ENCODE measurements around the gene FBN2. TPM values are rescaled to one million over a fixed set of nuclear protein-coding genes. Genes with fewer than 3 reads are reported as not detected.
A peak's percentile ranks its signal among the peaks of the same experiment; 100 is the strongest.

Gene FBN2
- total and polyA plus RNA-seq, 12 donors, result 2.2 to 237 (median 21.6) TPM

DNA sequence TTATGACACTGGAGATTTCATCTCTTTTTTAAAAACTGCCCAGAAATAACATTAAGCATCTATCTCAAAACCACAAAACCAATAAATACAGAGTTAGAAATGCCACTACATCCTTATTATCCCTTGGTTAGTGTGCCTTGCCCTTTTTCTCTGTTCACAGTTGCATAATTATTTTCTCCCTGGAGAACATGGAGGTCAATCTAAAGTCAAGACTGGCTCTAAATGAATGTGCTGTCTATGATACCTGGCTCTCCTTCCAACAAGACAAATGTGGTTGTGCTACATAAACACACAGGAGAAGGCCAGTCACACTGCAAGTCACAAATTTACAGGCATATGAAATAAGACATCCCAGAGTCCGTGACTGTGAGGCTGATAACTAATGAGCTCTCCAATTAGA lies 2.8 kb downstream of the FBN2 start:
- DNase-seq, result no peak
- WGBS, 4 donors, result 54 to 69% (median 59%) methylated on average over 1 of the region's 1 CpG
- peaks cover 6 to 20% of the 10 kb centered on the region in 2 donors for H3K4me1 ChIP-seq (replicated peaks in 1 of 2)
- peak overlapping the region in 1 of 5 donors; percentile 5 for H3K27ac ChIP-seq
- no peaks in the 10 kb centered on the region for H3K27me3 ChIP-seq
- no peaks in the 10 kb centered on the region for H3K36me3 ChIP-seq (replicated peaks in 1 of 2)
- H3K4me3 ChIP-seq, result no peak overlapping the region
- TF ChIP-seq POLR2A (IDR thresholded peaks at IDR 0.05), result no peak
- intact Hi-C loops (cut with DNase I), result no loop called here
- H3K9me3 ChIP-seq (replicated peaks in 1 of 3), result no peaks in the 10 kb centered on the region

DNA sequence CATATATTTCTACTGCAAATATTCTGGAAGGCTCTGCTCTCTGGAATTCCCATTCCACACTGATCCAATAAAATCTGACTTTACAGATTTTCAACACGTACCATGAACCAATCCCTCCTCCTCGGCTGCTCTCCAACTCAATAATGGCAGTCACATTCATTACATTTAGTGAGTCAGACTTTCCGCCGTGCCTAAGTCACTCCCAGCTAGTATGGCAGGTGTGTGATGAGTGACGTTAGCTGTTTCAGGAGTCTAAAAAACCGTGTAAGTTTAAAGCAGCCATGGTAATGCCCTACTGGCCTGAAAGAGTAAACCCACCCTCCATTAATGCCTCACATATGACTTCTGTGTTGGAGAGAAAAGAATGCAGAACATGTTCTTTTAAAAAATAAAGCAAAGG lies 3.3 kb downstream of the FBN2 start:
- TF ChIP-seq, protein P1, sequence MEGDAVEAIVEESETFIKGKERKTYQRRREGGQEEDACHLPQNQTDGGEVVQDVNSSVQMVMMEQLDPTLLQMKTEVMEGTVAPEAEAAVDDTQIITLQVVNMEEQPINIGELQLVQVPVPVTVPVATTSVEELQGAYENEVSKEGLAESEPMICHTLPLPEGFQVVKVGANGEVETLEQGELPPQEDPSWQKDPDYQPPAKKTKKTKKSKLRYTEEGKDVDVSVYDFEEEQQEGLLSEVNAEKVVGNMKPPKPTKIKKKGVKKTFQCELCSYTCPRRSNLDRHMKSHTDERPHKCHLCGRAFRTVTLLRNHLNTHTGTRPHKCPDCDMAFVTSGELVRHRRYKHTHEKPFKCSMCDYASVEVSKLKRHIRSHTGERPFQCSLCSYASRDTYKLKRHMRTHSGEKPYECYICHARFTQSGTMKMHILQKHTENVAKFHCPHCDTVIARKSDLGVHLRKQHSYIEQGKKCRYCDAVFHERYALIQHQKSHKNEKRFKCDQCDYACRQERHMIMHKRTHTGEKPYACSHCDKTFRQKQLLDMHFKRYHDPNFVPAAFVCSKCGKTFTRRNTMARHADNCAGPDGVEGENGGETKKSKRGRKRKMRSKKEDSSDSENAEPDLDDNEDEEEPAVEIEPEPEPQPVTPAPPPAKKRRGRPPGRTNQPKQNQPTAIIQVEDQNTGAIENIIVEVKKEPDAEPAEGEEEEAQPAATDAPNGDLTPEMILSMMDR (IDR thresholded peaks at IDR 0.05), result no peak
- TF ChIP-seq POLR2A (IDR thresholded peaks at IDR 0.05), result no peak
- intact Hi-C loops (cut with DNase I), result no loop called here
- peak; percentile 43 to 73 (median 71) for DNase-seq
- Histone ChIP-seq H3K27ac (peak overlapping the region in 1 of 5 donors; percentile 29), H3K27me3 (no peaks in the 10 kb centered on the region), H3K4me3 (no peak overlapping the region), H3K36me3 (replicated peaks in 1 of 2) (no peaks in the 10 kb centered on the region), H3K4me1 (replicated peaks in 1 of 2) (peaks cover 6 to 22% of the 10 kb centered on the region in 2 donors), H3K9me3 (replicated peaks in 1 of 3) (no peaks in the 10 kb centered on the region)
- WGBS, 4 donors, result 47 to 59% (median 49%) methylated on average over 6 of the region's 6 CpGs

DNA sequence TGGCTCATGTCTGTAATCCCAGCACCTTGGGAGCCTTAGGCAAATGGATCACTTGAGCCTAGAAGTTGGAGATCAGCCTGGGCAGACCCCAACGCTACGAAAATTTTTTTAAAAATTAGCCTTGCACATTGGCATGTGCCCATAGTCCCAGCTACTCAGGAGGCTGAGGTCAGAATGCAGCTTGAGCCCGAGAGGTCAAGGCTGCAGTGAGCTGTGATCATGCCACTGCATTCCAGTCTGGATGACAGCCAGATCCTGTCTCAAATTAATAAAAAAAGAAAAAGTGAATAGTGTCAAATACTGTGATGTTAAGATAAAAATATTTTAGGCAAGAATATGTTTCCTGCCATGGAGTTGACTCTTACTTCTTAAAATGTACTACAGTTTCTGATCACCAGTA lies 5.3 kb downstream of the FBN2 start:
- Histone ChIP-seq H3K27ac (peak overlapping the region in 2 of 5 donors; percentile 29 to 72), H3K4me3 (no peak overlapping the region), H3K27me3 (no peaks in the 10 kb centered on the region), H3K36me3 (replicated peaks in 1 of 2) (no peaks in the 10 kb centered on the region), H3K9me3 (replicated peaks in 1 of 3) (no peaks in the 10 kb centered on the region), H3K4me1 (replicated peaks in 1 of 2) (peaks cover 17 to 25% of the 10 kb centered on the region in 2 donors)
- DNase-seq, result peak; percentile 35 to 73 (median 49)
- 33 to 55% (median 35%) methylated on average over 3 of the region's 3 CpGs for WGBS, 4 donors
- intact Hi-C loops (cut with DNase I), result no loop called here
- TF ChIP-seq, protein P1 (IDR thresholded peaks at IDR 0.05), result no peak
- TF ChIP-seq POLR2A (IDR thresholded peaks at IDR 0.05), result no peak

DNA sequence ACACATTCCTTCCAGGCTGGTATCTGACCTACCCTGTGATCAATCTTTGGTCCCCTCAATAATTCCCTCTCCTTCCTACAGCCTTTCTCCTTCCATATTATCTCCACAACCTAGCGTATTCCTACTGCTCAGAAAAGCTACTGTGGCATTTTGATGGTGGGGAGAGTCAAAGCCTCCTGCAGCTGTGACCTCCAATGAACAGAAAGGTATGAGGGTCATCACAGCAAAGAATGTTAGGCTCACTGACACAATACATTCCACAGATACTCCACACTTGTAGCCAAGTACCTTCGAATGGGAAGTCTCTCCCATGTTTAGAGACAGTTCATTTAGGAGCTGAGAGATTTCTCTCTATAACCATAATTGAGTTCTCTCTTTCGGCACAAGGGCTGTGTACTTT lies 5.9 kb downstream of the FBN2 start:
- no peak overlapping the region for H3K4me3 ChIP-seq
- intact Hi-C loops (cut with DNase I), result no loop called here
- no peaks in the 10 kb centered on the region for H3K36me3 ChIP-seq (replicated peaks in 1 of 2)
- DNase-seq, result no peak
- WGBS, 4 donors, result 66 to 81% (median 79%) methylated on average over 3 of the region's 3 CpGs
- H3K4me1 ChIP-seq (replicated peaks in 1 of 2), result peaks cover 17 to 31% of the 10 kb centered on the region in 2 donors
- no peaks in the 10 kb centered on the region for H3K9me3 ChIP-seq (replicated peaks in 1 of 3)
- TF ChIP-seq POLR2A (IDR thresholded peaks at IDR 0.05), result no peak
- TF ChIP-seq, protein P1 (IDR thresholded peaks at IDR 0.05), result no peak
- H3K27me3 ChIP-seq, result no peaks in the 10 kb centered on the region
- H3K27ac ChIP-seq, result peak overlapping the region in 3 of 5 donors; percentile 20 to 72 (median 22)

DNA sequence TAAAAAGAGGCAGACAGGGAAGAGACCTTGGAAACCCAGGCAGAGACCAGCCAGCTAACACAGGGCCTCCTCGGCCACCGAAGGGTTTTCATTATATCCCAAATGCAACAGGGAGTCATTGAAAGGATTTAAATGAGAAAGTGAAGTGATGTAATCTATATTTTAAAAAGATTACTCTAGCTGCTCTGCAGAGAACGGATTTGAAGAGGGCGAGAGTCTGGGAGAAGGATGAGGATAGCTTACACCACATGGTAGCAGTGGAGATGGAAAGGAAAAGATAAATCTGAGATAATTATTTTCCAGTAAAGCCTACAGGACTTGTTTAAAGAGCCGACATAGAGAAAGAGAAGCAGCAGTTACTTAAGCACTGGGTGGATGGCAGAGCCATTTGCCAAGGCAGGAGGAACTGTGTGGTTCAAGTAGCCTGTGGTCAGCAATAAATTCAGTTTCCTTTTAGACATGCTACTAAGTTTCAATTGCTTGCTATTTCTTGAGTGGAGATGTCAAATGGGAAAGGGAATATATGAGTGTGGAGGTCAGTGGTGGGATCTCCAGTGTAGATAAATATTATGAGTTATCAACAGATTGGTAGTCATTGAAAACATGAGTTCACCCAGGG lies 9.3 kb downstream of the FBN2 start:
- DNase-seq, result no peak
- Histone ChIP-seq H3K4me3 (no peak overlapping the region), H3K27ac (peak overlapping the region in 2 of 5 donors; percentile 48 to 63), H3K36me3 (replicated peaks in 1 of 2) (no peaks in the 10 kb centered on the region), H3K9me3 (replicated peaks in 1 of 3) (no peaks in the 10 kb centered on the region), H3K4me1 (replicated peaks in 1 of 2) (peaks cover 17 to 32% of the 10 kb centered on the region in 2 donors), H3K27me3 (no peaks in the 10 kb centered on the region)
- intact Hi-C loops (cut with DNase I), result no loop called here
- WGBS, 4 donors, result 66 to 76% (median 75%) methylated on average over 5 of the region's 5 CpGs
- TF ChIP-seq POLR2A (IDR thresholded peaks at IDR 0.05), result no peak
- TF ChIP-seq, protein P1 (IDR thresholded peaks at IDR 0.05), result no peak
